ENCODE data around the gene CRIP2.

The CRIP2 gene

GRCh38 chr14:105467249-105467941 is 7.2 kb upstream of the CRIP2 start:
- DNase-seq (ENCODE audit: low spot score), result no peak
- in situ Hi-C loops (cut with MboI; ENCODE audit: low pct_unique_long_range_greater_than_20kb, low sequenced_read_pairs, unreplicated experiment), result no loop called here
- no peak for TF ChIP-seq CTCF (IDR thresholded peaks at IDR 0.05; ENCODE audit: extremely low read depth, insufficient read depth, missing control alignments)

- in situ Hi-C loops (cut with MboI; ENCODE audit: low pct_unique_long_range_greater_than_20kb, low sequenced_read_pairs, unreplicated experiment), result no loop called here
- DNase-seq (ENCODE audit: low spot score), result no peak
- TF ChIP-seq CTCF (IDR thresholded peaks at IDR 0.05; ENCODE audit: extremely low read depth, insufficient read depth, missing control alignments), result no peak
Measured at GRCh38 chr14:105467942-105468471, 6.6 kb upstream of the CRIP2 start.

- DNase-seq (ENCODE audit: low spot score), result no peak
- no peak for TF ChIP-seq CTCF (IDR thresholded peaks at IDR 0.05; ENCODE audit: extremely low read depth, insufficient read depth, missing control alignments)
- in situ Hi-C loops (cut with MboI; ENCODE audit: low pct_unique_long_range_greater_than_20kb, low sequenced_read_pairs, unreplicated experiment), result no loop called here
Measured at GRCh38 chr14:105468621-105469241, 5.9 kb upstream of the CRIP2 start.

- no peak for TF ChIP-seq CTCF (IDR thresholded peaks at IDR 0.05; ENCODE audit: extremely low read depth, insufficient read depth, missing control alignments)
- no peak for DNase-seq (ENCODE audit: low spot score)
- in situ Hi-C loops (cut with MboI; ENCODE audit: low pct_unique_long_range_greater_than_20kb, low sequenced_read_pairs, unreplicated experiment), result no loop called here
Measured at GRCh38 chr14:105469456-105470349, 4.9 kb upstream of the CRIP2 start.

GRCh38 chr14:105470350-105471296 is 4.0 kb upstream of the CRIP2 start:
- in situ Hi-C loops (cut with MboI; ENCODE audit: low pct_unique_long_range_greater_than_20kb, low sequenced_read_pairs, unreplicated experiment), result no loop called here
- TF ChIP-seq CTCF (IDR thresholded peaks at IDR 0.05; ENCODE audit: extremely low read depth, insufficient read depth, missing control alignments), result no peak

More at GRCh38 chr14:105470350-105471296, 4.0 kb upstream of the CRIP2 start:
- DNase-seq (ENCODE audit: low spot score), result no peak

Measured in GM13977 (cell line).